ENCODE results near the gene SPP2. TPM values are rescaled to one million over a fixed set of nuclear protein-coding genes. Genes with fewer than 3 reads are reported as not detected.

Gene SPP2
- total RNA-seq, 4 donors from 2014 or later: not detected

DNA sequence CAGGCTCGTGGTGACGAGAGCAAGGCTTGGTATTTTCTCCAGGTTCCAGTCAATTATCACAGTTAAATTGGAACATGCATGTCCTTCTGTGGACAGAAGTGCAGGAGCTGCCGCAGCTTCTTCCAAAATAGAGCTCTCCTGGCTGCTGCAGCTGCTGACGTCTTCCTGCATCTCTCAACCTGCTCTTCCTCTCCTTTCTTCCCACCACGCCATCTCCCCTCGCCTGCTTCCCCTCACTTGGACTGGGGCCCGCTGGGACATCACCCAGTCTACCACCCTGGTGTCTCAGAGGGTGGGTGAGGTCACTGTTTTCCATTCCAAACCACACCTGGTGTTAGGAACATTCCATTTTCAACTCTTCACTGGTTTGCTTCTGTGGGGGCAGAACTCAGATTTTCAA, 41.4 kb downstream of the SPP2 start:
- H3K27me3 ChIP-seq: no peaks in the 10 kb centered on the region
- no peak overlapping the region for H3K4me3 ChIP-seq
- H3K9me3 ChIP-seq: no peaks in the 10 kb centered on the region
- DNase-seq: no peak
- 26% methylated on average over 7 of the region's 7 CpGs; no CpG with 5 or more reads in 1 of the 2 donors for WGBS, 2 donors (ENCODE audit: low coverage in 1 of 2)
- no peak overlapping the region for H3K27ac ChIP-seq
- in situ Hi-C loops (cut with MboI; ENCODE audit: low pct_ligation_motif_present in 1 of 4, low pct_unique_long_range_greater_than_20kb in 1 of 4, low sequenced_read_pairs in 3 of 4): no loop called here
- H3K36me3 ChIP-seq: no peaks in the 10 kb centered on the region
- TF ChIP-seq, protein P1, sequence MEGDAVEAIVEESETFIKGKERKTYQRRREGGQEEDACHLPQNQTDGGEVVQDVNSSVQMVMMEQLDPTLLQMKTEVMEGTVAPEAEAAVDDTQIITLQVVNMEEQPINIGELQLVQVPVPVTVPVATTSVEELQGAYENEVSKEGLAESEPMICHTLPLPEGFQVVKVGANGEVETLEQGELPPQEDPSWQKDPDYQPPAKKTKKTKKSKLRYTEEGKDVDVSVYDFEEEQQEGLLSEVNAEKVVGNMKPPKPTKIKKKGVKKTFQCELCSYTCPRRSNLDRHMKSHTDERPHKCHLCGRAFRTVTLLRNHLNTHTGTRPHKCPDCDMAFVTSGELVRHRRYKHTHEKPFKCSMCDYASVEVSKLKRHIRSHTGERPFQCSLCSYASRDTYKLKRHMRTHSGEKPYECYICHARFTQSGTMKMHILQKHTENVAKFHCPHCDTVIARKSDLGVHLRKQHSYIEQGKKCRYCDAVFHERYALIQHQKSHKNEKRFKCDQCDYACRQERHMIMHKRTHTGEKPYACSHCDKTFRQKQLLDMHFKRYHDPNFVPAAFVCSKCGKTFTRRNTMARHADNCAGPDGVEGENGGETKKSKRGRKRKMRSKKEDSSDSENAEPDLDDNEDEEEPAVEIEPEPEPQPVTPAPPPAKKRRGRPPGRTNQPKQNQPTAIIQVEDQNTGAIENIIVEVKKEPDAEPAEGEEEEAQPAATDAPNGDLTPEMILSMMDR (IDR thresholded peaks at IDR 0.05): no peak
- TF ChIP-seq EP300 (IDR thresholded peaks at IDR 0.05; ENCODE audit: low read depth) (no peak), POLR2AphosphoS5 (IDR thresholded peaks at IDR 0.05) (no peak), POLR2A (IDR thresholded peaks at IDR 0.05) (no peak)
- intact Hi-C loops (cut with DNase I; ENCODE audit: low total_unique reads): loop anchor here (5.0 kb wide), 1 partner anchor 1975 kb away; no protein-coding TSS in a partner anchor
- peaks cover 0 to 4% (median 0%) of the 10 kb centered on the region in 4 donors for H3K4me1 ChIP-seq

DNA sequence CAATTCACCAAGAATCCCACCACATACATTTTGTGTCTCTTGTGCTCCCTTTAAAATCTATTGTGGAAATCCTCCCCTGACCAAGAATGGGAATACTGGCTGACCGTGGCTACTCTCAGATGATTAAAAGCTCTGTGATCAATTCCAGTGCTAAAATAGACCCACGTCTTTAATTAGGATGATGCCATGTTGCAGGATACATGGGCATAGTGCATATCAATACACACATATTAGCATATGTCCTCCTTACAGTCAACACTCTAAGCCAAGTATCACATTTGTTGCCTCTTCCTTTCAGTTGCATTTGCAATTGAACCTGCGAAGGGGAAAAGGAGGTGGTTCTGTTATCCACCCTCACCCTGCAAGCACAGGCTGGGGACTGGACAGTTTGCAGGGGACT, 41.8 kb downstream of the SPP2 start:
- no peak overlapping the region for H3K4me3 ChIP-seq
- intact Hi-C loops (cut with DNase I; ENCODE audit: low total_unique reads) (loop anchor here (5.0 kb wide), 1 partner anchor 1975 kb away; no protein-coding TSS in a partner anchor), in situ Hi-C loops (cut with MboI; ENCODE audit: low pct_ligation_motif_present in 1 of 4, low pct_unique_long_range_greater_than_20kb in 1 of 4, low sequenced_read_pairs in 3 of 4) (no loop called here)
- H3K36me3 ChIP-seq: no peaks in the 10 kb centered on the region
- TF ChIP-seq POLR2A (IDR thresholded peaks at IDR 0.05): no peak
- TF ChIP-seq, protein P1 (IDR thresholded peaks at IDR 0.05): no peak
- TF ChIP-seq POLR2AphosphoS5 (IDR thresholded peaks at IDR 0.05): no peak
- no peak for TF ChIP-seq EP300 (IDR thresholded peaks at IDR 0.05; ENCODE audit: low read depth)
- H3K4me1 ChIP-seq: peaks cover 0 to 4% (median 0%) of the 10 kb centered on the region in 4 donors
- WGBS, 2 donors (ENCODE audit: low coverage in 1 of 2): 70 to 83% methylated on average over 2 to 3 of the region's 3 CpGs
- H3K27me3 ChIP-seq: no peaks in the 10 kb centered on the region
- H3K9me3 ChIP-seq: no peaks in the 10 kb centered on the region
- no peak overlapping the region for H3K27ac ChIP-seq
- no peak for DNase-seq

GRCh38 chr2:234095301-234095700, 44.8 kb downstream of the SPP2 start:
- DNase-seq: no peak
- Histone ChIP-seq H3K27me3 (peaks cover 3% of the 10 kb centered on the region), H3K27ac (no peak overlapping the region), H3K9me3 (no peaks in the 10 kb centered on the region), H3K4me1 (peaks cover 0 to 4% (median 0%) of the 10 kb centered on the region in 4 donors), H3K36me3 (no peaks in the 10 kb centered on the region), H3K4me3 (no peak overlapping the region)
- in situ Hi-C loops (cut with MboI; ENCODE audit: low pct_ligation_motif_present in 1 of 4, low pct_unique_long_range_greater_than_20kb in 1 of 4, low sequenced_read_pairs in 3 of 4) (no loop called here), intact Hi-C loops (cut with DNase I; ENCODE audit: low total_unique reads) (no loop called here)
- WGBS, 2 donors (ENCODE audit: low coverage in 1 of 2): 60 to 69% methylated on average over 2 to 5 of the region's 5 CpGs
- no peak for TF ChIP-seq POLR2AphosphoS5 (IDR thresholded peaks at IDR 0.05)
- TF ChIP-seq, protein P1 (IDR thresholded peaks at IDR 0.05): no peak
- TF ChIP-seq EP300 (IDR thresholded peaks at IDR 0.05; ENCODE audit: low read depth): no peak
- no peak for TF ChIP-seq POLR2A (IDR thresholded peaks at IDR 0.05)

GRCh38 chr2:234096164-234096563, 45.7 kb downstream of the SPP2 start:
- intact Hi-C loops (cut with DNase I; ENCODE audit: low total_unique reads) (no loop called here), in situ Hi-C loops (cut with MboI; ENCODE audit: low pct_ligation_motif_present in 1 of 4, low pct_unique_long_range_greater_than_20kb in 1 of 4, low sequenced_read_pairs in 3 of 4) (no loop called here)
- Histone ChIP-seq H3K27ac (no peak overlapping the region), H3K36me3 (no peaks in the 10 kb centered on the region), H3K9me3 (no peaks in the 10 kb centered on the region), H3K27me3 (peaks cover 3% of the 10 kb centered on the region), H3K4me1 (peaks cover 0 to 4% (median 0%) of the 10 kb centered on the region in 4 donors), H3K4me3 (no peak overlapping the region)
- TF ChIP-seq EP300 (IDR thresholded peaks at IDR 0.05; ENCODE audit: low read depth): no peak
- TF ChIP-seq, protein P1 (IDR thresholded peaks at IDR 0.05): no peak
- TF ChIP-seq POLR2AphosphoS5 (IDR thresholded peaks at IDR 0.05): no peak
- no peak for TF ChIP-seq POLR2A (IDR thresholded peaks at IDR 0.05)
- DNase-seq: no peak
- 94 to 95% methylated on average over 39 to 52 of the region's 52 CpGs for WGBS, 2 donors (ENCODE audit: low coverage in 1 of 2)
